Dendritic cell treated with granulocyte-macrophage colony-stimulating factor and Interleukin-4, amounts not matched to agents 40 ng/mL and 50 ng/mL, for 4 days (primary cell): Measurements from ENCODE around the gene CCDC174.

Experiments
- H3K27ac Mint-ChIP-seq: one replicate; pipeline ENCODE4 v1.8.0; 2022; ENCODE audit warnings: mild to moderate bottlenecking, mixed read lengths
- H3K27me3 Mint-ChIP-seq: one replicate; pipeline ENCODE4 v1.8.0; 2022; ENCODE audit warnings: mild to moderate bottlenecking, mixed read lengths
- H3K36me3 Mint-ChIP-seq: one replicate; pipeline ENCODE4 v1.8.0; 2022; ENCODE audit warnings: low read depth, mixed read lengths
- H3K4me1 Mint-ChIP-seq: one replicate; pipeline ENCODE4 v1.8.0; 2022; ENCODE audit warnings: low read depth, mixed read lengths
- H3K4me3 Mint-ChIP-seq: one replicate; pipeline ENCODE4 v1.8.0; 2022; ENCODE audit warnings: mild to moderate bottlenecking, moderate library complexity, mixed read lengths
- H3K9me3 Mint-ChIP-seq: one replicate; pipeline ENCODE4 v1.8.0; 2022; ENCODE audit warnings: mixed read lengths
- intact Hi-C: fragments of 100-400 bp; cut with micrococcal nuclease; formaldehyde crosslinking; loops from one replicate; pipeline ENCODE4 v1.15.0; 2022

The CCDC174 gene

DNA sequence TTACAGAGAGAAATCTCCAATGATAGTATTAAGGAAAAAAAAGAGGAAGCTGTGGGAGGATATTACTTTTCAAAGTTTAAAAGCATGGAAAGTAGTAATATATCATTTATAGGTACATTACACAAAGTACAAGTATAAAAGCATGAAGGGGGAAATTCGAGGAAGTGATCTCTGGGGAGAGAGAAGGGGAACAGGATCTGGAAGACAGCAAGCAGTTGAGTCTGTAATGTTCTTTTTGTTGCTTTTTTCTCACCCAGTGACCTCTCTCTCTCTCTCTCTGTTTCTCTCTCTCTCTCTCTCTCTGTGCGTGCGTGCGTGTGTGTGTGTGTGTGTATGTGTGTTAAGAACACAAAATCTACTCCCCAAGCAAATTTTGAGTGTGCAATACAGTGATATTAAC lies 33.6 kb downstream of the CCDC174 start:
- Mint-ChIP-seq H3K9me3 (no peaks in the 10 kb centered on the region), H3K4me1 (peaks cover 21% of the 10 kb centered on the region), H3K36me3 (no peaks in the 10 kb centered on the region), H3K27ac (peak overlapping the region; percentile 10), H3K27me3 (no peaks in the 10 kb centered on the region), H3K4me3 (no peak overlapping the region)
- intact Hi-C loops: no loop called here

DNA sequence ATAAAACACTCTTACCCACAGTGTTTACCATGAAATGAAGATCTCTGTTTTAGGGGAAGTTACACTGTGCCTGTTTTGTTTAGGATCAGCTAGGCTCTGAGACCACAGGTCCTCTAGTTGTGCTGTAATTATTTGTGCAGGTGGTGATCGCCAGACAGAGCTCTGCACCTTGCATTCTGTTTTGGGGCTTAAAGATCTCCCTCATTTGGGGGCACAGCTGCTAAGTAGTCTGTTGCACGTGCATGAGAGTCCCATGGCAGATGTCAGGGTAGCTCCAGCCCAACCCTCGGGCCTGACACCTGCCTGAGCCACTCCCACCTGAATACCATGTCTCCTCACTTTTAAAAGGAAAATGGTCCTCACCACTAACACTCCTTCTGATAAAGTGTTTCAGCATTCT lies 35.8 kb downstream of the CCDC174 start:
- Mint-ChIP-seq H3K36me3 (no peaks in the 10 kb centered on the region), H3K4me3 (no peak overlapping the region), H3K9me3 (no peaks in the 10 kb centered on the region), H3K4me1 (peaks cover 37% of the 10 kb centered on the region), H3K27me3 (no peaks in the 10 kb centered on the region), H3K27ac (no peak overlapping the region)
- intact Hi-C loops: no loop called here

DNA sequence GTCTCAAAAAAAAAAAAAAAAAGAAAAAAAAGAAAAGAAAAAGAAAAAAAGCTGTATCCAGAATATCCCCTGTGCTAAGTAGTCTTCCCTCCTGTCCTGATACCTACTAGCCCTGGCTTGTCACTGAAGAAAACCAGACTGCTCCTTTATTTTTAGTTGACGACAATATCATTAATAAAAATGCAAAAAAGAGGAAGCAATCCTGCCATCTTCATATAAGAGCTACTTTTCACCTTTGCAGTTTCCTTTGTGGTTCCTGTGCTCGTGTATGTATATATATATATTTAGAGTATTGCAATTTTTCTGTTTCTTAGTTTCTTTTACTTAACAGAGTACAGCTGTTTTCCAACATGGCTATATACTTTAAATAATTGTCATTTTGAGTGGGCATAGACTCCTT lies 37.0 kb downstream of the CCDC174 start:
- intact Hi-C loops: no loop called here
- H3K36me3 Mint-ChIP-seq: no peaks in the 10 kb centered on the region
- H3K27me3 Mint-ChIP-seq: no peaks in the 10 kb centered on the region
- peaks cover 37% of the 10 kb centered on the region for H3K4me1 Mint-ChIP-seq
- no peak overlapping the region for H3K4me3 Mint-ChIP-seq
- no peaks in the 10 kb centered on the region for H3K9me3 Mint-ChIP-seq
- H3K27ac Mint-ChIP-seq: no peak overlapping the region

DNA sequence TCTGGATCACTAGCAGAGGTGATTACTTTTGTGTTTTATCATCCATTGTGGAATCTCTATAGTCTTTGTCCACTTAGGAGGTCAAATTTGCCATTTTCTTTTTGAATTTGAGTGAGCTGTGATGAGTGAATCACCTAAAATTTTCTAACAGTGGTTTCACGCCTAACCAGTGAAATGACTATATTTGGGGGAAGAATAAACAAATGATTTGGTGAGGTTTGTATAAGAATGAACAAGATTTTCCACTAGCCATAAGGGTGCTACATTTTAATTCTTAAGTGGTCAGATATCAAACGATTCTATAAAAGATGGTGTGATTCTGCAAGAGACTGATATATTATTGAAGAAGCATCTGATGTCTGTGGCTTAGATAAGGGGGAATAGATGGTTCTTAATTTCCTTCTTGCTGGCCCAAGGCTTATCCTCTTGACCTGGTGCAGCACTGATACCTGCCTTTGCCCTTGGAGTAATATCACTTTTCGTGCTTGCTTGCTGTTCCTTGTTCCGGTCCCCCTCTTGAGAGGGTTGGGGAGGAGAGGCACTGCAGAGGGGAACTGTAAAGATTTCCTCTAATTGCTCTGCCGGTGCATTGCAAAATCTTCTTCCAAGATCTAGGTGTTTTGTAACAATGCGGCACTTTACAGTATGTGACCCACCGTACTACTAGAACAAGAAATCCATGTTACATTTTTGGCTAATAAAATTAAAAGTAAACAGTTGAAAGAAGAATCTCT lies 37.9 kb downstream of the CCDC174 start:
- H3K27ac Mint-ChIP-seq: no peak overlapping the region
- H3K27me3 Mint-ChIP-seq: no peaks in the 10 kb centered on the region
- peaks cover 37% of the 10 kb centered on the region for H3K4me1 Mint-ChIP-seq
- no peaks in the 10 kb centered on the region for H3K9me3 Mint-ChIP-seq
- intact Hi-C loops: no loop called here
- no peaks in the 10 kb centered on the region for H3K36me3 Mint-ChIP-seq
- H3K4me3 Mint-ChIP-seq: no peak overlapping the region

DNA sequence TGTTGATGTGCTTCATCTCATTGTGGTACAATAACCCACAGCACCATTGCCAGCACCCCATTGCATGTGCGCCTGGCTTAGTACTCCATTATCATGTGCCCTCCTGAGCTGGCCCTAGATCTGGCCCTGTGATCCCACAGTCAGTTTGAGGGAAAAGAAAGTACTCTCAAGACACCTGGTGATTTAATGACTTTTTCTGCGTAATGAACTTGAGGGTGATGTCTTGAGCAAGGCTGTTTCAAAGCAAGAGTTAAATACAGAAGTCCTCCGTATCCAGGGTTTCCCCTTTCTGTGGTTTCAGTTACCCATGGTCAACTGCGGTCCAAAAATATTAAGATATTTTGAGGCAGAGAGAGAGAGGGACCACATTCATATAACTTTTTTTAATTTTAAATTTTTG lies 39.7 kb downstream of the CCDC174 start:
- no peaks in the 10 kb centered on the region for H3K36me3 Mint-ChIP-seq
- no peak overlapping the region for H3K4me3 Mint-ChIP-seq
- H3K9me3 Mint-ChIP-seq: no peaks in the 10 kb centered on the region
- intact Hi-C loops: no loop called here
- H3K27me3 Mint-ChIP-seq: no peaks in the 10 kb centered on the region
- peaks cover 25% of the 10 kb centered on the region for H3K4me1 Mint-ChIP-seq
- H3K27ac Mint-ChIP-seq: no peak overlapping the region

DNA sequence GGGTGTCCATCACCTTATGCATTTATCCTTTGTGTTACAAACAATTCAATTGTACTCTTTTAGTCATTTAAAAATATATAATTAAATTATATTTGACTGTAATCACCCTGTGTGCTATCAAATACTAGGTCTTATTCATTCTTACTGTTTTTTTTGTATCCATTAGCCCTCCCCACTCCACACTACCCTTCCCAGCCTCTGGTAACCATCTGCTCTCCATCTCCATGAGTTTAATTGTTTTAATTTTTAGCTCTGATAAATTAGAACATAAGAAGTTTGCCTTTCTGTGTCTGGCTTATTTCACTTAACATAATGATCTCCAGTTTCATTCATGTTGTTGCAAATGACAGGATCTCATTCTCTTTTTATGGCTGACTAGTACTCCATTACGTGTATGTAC lies 40.2 kb downstream of the CCDC174 start:
- Mint-ChIP-seq H3K4me3 (no peak overlapping the region), H3K36me3 (no peaks in the 10 kb centered on the region), H3K9me3 (no peaks in the 10 kb centered on the region), H3K4me1 (peaks cover 25% of the 10 kb centered on the region), H3K27ac (no peak overlapping the region), H3K27me3 (no peaks in the 10 kb centered on the region)
- intact Hi-C loops: no loop called here

DNA sequence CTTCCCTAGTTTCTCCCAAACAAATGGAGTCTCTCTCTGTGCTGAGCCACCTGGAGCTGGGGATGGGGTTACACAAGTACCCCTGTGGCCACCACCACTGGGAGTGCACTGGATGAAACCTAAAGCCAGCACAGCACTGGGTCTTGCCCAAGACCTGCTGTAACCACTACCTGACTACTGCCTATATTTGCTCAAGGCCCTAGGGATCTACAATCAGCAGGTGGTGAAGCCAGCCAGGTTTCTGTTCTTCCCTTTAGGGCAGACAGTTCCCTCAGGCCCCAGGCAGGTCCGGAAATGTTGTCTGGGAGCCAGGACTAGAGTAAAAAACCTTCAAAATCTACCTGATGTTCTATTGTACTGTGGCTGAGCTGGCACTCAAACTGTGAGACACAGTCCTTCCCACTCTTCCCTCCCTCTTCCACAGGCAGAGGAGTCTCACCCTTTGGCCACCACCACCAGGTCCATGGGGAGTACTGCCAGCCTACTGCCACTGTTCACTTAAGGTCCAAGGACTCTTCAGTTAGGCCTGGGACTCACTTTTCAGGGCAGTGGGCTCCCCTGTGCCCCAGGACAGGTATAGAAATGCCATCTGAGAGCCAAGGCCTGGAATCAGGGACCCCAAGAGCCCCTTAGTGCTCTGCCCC lies 47.2 kb downstream of the CCDC174 start:
- Mint-ChIP-seq H3K9me3 (peaks cover 9% of the 10 kb centered on the region), H3K36me3 (no peaks in the 10 kb centered on the region), H3K27ac (no peak overlapping the region), H3K4me3 (no peak overlapping the region), H3K27me3 (no peaks in the 10 kb centered on the region), H3K4me1 (no peaks in the 10 kb centered on the region)
- intact Hi-C loops: no loop called here

DNA sequence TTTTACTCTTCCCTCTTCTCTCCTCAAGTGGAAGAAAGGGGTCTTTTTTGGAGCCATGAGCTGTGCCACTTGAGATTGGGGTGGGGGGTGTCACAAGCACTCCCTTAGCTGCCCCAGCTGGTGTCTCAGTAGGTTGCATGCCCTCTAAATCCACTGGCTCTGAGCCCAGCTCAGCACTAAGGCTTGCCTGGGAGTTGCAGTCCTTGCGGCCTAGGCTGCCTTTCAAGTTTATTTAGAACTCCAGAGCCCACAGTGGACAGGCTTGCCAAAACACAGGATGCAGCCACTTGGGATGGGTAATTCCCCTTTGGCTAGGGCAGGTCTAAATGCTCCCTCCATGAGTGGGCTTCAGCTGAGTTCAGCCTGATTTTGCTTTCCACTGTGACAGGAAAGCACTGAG lies 48.1 kb downstream of the CCDC174 start:
- no peaks in the 10 kb centered on the region for H3K4me1 Mint-ChIP-seq
- H3K36me3 Mint-ChIP-seq: no peaks in the 10 kb centered on the region
- no peak overlapping the region for H3K4me3 Mint-ChIP-seq
- intact Hi-C loops: no loop called here
- H3K27me3 Mint-ChIP-seq: no peaks in the 10 kb centered on the region
- peaks cover 9% of the 10 kb centered on the region for H3K9me3 Mint-ChIP-seq
- no peak overlapping the region for H3K27ac Mint-ChIP-seq

DNA sequence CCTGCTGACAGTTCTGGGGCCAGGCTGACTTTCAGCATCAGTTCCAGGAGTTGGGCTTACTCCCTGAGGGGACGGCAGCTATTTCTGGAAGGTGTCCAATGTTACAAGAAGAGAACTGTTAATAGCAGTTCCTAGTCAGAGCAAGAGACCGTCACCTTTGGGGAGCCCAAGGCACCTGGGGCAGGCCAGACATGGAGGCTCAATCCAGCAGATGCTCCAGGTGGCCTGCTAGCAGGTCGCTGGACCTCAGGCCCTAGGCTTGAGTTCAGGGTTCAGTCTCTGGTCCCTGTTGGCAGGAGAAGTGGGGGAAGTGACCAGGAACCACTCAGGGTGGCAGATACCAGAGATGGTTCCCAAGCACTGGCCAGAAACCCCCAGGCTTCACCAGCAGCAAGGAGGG lies 49.3 kb downstream of the CCDC174 start:
- Mint-ChIP-seq H3K4me1 (no peaks in the 10 kb centered on the region), H3K4me3 (no peak overlapping the region), H3K36me3 (no peaks in the 10 kb centered on the region), H3K27ac (no peak overlapping the region), H3K9me3 (peaks cover 9% of the 10 kb centered on the region), H3K27me3 (no peaks in the 10 kb centered on the region)
- intact Hi-C loops: no loop called here

DNA sequence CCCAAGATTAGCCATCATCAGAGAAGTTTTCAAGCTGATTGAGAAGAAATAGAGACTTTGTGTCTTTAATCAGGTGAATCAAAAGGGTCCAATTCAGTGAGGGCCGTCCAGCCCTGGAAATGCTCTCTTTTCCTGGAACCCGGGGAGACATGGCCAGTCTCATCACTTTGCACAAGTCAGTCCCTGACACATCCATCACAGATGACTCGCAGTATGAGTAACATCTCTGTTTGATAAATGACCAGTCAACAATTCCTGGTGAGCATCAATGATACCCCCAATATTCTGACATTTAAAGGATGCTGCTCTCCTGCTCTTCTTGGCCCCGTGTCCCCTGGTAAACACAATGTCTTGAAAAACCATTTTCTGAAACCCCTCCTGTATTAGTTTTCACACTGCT lies 50.1 kb downstream of the CCDC174 start:
- intact Hi-C loops: no loop called here
- H3K4me3 Mint-ChIP-seq: no peak overlapping the region
- no peaks in the 10 kb centered on the region for H3K27me3 Mint-ChIP-seq
- H3K36me3 Mint-ChIP-seq: no peaks in the 10 kb centered on the region
- no peak overlapping the region for H3K27ac Mint-ChIP-seq
- peaks cover 9% of the 10 kb centered on the region for H3K9me3 Mint-ChIP-seq
- H3K4me1 Mint-ChIP-seq: peaks cover 4% of the 10 kb centered on the region

DNA sequence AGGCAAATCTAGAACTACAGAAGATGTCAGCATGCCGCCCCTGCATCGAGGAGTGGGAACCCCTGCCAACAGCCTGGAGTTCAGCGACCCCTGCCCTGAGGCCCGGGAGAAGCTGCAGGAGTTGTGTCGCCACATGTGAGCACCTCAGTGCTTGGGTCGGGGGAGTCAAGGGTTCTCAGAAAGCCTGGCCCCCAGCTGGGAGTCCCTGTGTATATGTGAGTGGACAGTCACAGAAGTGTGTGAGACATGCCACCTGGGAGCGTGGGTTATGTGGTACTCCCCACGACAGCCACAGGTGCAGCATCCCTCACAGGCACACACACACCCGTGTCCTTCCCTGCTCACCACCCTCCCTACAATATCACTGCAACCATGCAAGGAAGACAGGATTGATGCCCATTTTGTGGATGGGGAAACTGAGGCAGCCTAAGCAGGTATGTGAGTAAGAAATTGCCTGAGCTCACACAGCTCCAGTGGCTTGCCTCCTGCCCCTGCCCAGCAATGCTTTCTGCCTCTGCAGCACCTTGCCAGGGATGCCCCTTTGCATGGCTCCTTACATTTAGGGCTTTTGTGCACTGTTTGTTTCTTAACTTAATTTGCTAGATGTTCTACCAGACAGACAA lies 51.7 kb downstream of the CCDC174 start:
- Mint-ChIP-seq H3K36me3 (no peaks in the 10 kb centered on the region), H3K4me1 (peaks cover 4% of the 10 kb centered on the region), H3K27ac (no peak overlapping the region), H3K9me3 (peaks cover 9% of the 10 kb centered on the region), H3K27me3 (no peaks in the 10 kb centered on the region), H3K4me3 (no peak overlapping the region)
- intact Hi-C loops: no loop called here

DNA sequence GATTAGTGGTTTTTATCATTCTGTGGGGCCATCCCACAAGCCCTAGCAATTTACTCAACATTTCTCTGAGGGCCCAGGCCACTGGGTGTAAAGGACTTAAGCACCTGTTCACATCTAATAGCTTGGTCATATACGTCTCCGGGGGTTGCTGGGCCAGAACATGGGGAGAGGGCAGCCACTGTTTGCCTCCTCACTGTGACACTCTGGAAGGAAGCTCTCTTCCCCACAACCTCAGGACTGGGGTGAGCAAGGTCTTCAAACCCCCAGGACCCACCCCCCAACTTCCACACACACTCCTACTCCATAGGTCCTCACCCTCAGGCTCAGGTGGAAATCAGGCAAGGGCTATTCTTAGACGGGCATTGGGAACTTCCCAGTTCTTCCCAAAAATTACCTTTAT lies 52.2 kb downstream of the CCDC174 start:
- no peak overlapping the region for H3K27ac Mint-ChIP-seq

DNA sequence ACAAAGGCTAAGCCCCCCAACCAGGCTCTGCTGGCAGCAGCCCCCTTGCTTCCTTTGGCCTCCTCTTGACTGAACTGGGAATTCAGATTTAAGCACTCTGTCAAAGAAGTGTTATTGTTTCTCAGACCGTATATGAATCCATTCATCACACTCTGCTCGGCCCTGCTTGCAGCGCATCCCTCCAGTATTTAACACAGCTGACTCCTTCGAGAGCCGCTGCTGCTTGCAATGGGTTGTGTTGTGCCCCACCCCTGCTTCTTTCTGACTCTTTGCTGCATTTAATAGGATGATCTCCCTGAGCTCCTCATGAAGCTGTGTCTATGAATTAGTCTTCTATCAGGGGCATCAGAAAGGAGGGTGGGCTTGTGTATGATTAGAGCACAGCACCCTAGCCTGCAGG lies 54.5 kb downstream of the CCDC174 start:
- no peak overlapping the region for H3K4me3 Mint-ChIP-seq
- H3K4me1 Mint-ChIP-seq: peaks cover 4% of the 10 kb centered on the region

More for the DNA sequence above, 52.2 kb downstream of the CCDC174 start:
- Mint-ChIP-seq H3K27me3 (no peaks in the 10 kb centered on the region), H3K36me3 (no peaks in the 10 kb centered on the region), H3K4me1 (peaks cover 4% of the 10 kb centered on the region), H3K4me3 (no peak overlapping the region), H3K9me3 (peaks cover 9% of the 10 kb centered on the region)
- intact Hi-C loops: no loop called here

DNA sequence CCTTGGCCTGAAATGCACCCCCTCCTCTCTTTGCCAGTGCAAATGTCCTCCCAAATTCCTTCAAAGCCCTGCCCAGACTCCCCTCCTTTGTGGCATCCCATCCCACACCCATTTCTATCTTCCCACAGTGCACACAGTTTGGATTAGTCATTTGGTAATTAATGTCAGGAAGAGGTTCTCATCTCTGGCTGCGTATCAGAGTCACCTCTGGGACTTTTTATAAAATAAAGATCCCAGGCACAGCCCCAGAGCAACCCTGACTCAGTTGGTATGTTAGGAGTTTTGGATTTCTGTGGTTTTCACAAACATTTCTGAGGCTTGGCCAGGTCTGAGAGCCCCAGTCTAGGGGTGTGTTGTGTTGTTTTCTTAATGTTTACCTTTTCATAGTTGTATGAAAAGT lies 65.0 kb downstream of the CCDC174 start:
- Mint-ChIP-seq H3K27ac (no peak overlapping the region), H3K27me3 (peaks cover 4% of the 10 kb centered on the region), H3K4me3 (no peak overlapping the region), H3K9me3 (peaks cover 10% of the 10 kb centered on the region), H3K4me1 (no peaks in the 10 kb centered on the region), H3K36me3 (no peaks in the 10 kb centered on the region)
- intact Hi-C loops: no loop called here

More for the DNA sequence above, 54.5 kb downstream of the CCDC174 start:
- intact Hi-C loops: no loop called here
- Mint-ChIP-seq H3K27me3 (no peaks in the 10 kb centered on the region), H3K9me3 (peaks cover 9% of the 10 kb centered on the region), H3K27ac (no peak overlapping the region), H3K36me3 (no peaks in the 10 kb centered on the region)
